WI38 (cell line): ENCODE data around the gene FMN2.

Experiments
- H3K4me3 ChIP-seq: 2 replicates; pipeline ENCODE4 v1.5.1; 2011; ENCODE audit warnings: low read depth, mild to moderate bottlenecking, control low read depth, low read length
- TF ChIP-seq, protein P1 (sequence below): IDR thresholded peaks from 2 replicates; pipeline ENCODE4 v1.5.1; 2012; ENCODE audit warnings: low read depth, mild to moderate bottlenecking, control low read depth, low read length

Gene FMN2

DNA sequence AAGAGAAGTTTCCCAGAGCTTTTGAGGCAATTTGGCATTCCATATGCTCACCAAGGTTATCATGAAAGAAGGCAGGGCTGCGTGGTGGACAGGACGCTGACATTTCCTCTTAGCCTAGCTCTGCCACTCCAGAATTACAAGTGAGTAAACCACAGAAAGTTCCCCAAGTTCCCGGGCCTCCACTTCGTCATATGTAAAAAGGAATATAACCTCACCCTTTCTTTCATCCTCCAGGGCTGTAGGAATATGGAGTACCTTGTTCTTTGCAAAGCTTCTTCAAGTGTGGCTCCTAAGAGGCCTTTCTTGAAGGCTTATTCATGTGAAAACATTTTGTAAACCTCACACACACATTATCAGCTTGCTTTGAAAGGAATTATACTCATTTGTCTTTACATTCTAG lies 310.0 kb downstream of the FMN2 start:
- TF ChIP-seq, protein P1, sequence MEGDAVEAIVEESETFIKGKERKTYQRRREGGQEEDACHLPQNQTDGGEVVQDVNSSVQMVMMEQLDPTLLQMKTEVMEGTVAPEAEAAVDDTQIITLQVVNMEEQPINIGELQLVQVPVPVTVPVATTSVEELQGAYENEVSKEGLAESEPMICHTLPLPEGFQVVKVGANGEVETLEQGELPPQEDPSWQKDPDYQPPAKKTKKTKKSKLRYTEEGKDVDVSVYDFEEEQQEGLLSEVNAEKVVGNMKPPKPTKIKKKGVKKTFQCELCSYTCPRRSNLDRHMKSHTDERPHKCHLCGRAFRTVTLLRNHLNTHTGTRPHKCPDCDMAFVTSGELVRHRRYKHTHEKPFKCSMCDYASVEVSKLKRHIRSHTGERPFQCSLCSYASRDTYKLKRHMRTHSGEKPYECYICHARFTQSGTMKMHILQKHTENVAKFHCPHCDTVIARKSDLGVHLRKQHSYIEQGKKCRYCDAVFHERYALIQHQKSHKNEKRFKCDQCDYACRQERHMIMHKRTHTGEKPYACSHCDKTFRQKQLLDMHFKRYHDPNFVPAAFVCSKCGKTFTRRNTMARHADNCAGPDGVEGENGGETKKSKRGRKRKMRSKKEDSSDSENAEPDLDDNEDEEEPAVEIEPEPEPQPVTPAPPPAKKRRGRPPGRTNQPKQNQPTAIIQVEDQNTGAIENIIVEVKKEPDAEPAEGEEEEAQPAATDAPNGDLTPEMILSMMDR, result no peak
- H3K4me3 ChIP-seq, result no peak overlapping the region

GRCh38 chr1:240402326-240402725 lies 310.6 kb downstream of the FMN2 start:
- TF ChIP-seq, protein P1, result no peak
- no peak overlapping the region for H3K4me3 ChIP-seq

- TF ChIP-seq, protein P1, result no peak
- H3K4me3 ChIP-seq, result no peak overlapping the region
These were observed 312.6 kb downstream of the FMN2 start for GRCh38 chr1:240404286-240404685.

- TF ChIP-seq, protein P1, result no peak
- H3K4me3 ChIP-seq, result no peak overlapping the region
These were observed 314.1 kb downstream of the FMN2 start for GRCh38 chr1:240405751-240406150.

GRCh38 chr1:240407407-240407806 lies 315.7 kb downstream of the FMN2 start:
- TF ChIP-seq, protein P1, result no peak
- no peak overlapping the region for H3K4me3 ChIP-seq

- H3K4me3 ChIP-seq, result no peak overlapping the region
- TF ChIP-seq, protein P1, result no peak
These were observed 317.9 kb downstream of the FMN2 start for GRCh38 chr1:240409615-240410014.

GRCh38 chr1:240413732-240414131 lies 322.0 kb downstream of the FMN2 start:
- TF ChIP-seq, protein P1, result no peak
- no peak overlapping the region for H3K4me3 ChIP-seq
